ENCODE data around the gene NCAM1.

GRCh38 chr11:113261709-113262475 lies 300.7 kb downstream of the NCAM1 start:
- TF ChIP-seq CTCF (IDR thresholded peaks at IDR 0.05), result no peak
- no peak for TF ChIP-seq POLR2A (IDR thresholded peaks at IDR 0.05)
